Stimulated activated CD8-positive, alpha-beta memory T cell treated with anti-CD3 and anti-CD28 coated beads, Interleukin-12 subunit alpha, Interleukin-12 subunit beta, amount 100 ng/mL, for 24 hours (primary cell): ENCODE results near the gene WDR33.
"Not testable (repeated sequence)": the region's sequence is repeated elsewhere in the genome, so short reads cannot be mapped to it uniquely, and the experiment has no call there.

Experiments
- DNase-seq: peaks from one replicate; pipeline ENCODE4 v3.0.0-alpha.2; 2020; ENCODE audit errors: extremely low read depth

WDR33 gene

GRCh38 chr2:127810156-127810618 lies 784 bp downstream of the WDR33 start:
- no peak for DNase-seq

- no peak for DNase-seq
Observed at GRCh38 chr2:127807678-127808353, 3.2 kb downstream of the WDR33 start.

GRCh38 chr2:127806860-127807259 lies 4.1 kb downstream of the WDR33 start:
- DNase-seq, result not testable (repeated sequence)

- DNase-seq, result no peak
Observed at GRCh38 chr2:127805491-127805890, 5.5 kb downstream of the WDR33 start.

GRCh38 chr2:127799926-127800325 lies 11.0 kb downstream of the WDR33 start:
- no peak for DNase-seq

GRCh38 chr2:127796389-127796788 lies 14.6 kb downstream of the WDR33 start:
- no peak for DNase-seq

- not testable (repeated sequence) for DNase-seq
Observed at GRCh38 chr2:127794901-127795300, 16.1 kb downstream of the WDR33 start.

- DNase-seq, result no peak
Observed at GRCh38 chr2:127792805-127793204, 18.2 kb downstream of the WDR33 start.

GRCh38 chr2:127790694-127791529 lies 20.1 kb downstream of the WDR33 start:
- no peak for DNase-seq

GRCh38 chr2:127786048-127786809 lies 24.7 kb downstream of the WDR33 start:
- DNase-seq, result no peak

GRCh38 chr2:127784965-127785518 lies 25.9 kb downstream of the WDR33 start:
- no peak for DNase-seq

- no peak for DNase-seq
Observed at GRCh38 chr2:127783101-127783500, 27.9 kb downstream of the WDR33 start.

GRCh38 chr2:127778850-127779249 lies 32.1 kb downstream of the WDR33 start:
- DNase-seq, result no peak

GRCh38 chr2:127778447-127778846 lies 32.5 kb downstream of the WDR33 start:
- no peak for DNase-seq

- no peak for DNase-seq
Observed at GRCh38 chr2:127776122-127776780, 34.7 kb downstream of the WDR33 start.

- no peak for DNase-seq
Observed at GRCh38 chr2:127771756-127772155, 39.2 kb downstream of the WDR33 start.

- no peak for DNase-seq
Observed at GRCh38 chr2:127770973-127771735, 39.8 kb downstream of the WDR33 start.

- DNase-seq, result not testable (repeated sequence)
Observed at GRCh38 chr2:127770534-127770933, 40.4 kb downstream of the WDR33 start.

- no peak for DNase-seq
Observed at GRCh38 chr2:127769587-127769986, 41.4 kb downstream of the WDR33 start.

GRCh38 chr2:127768775-127769479 lies 42.0 kb downstream of the WDR33 start:
- no peak for DNase-seq
